SH-SY5Y (cell line): ENCODE results near the gene EPB41L4B.

Experiments used
- GATA2 ChIP-seq: IDR thresholded peaks from 2 replicates; pipeline ENCODE4 v1.6.1; 2011; ENCODE audit warnings: mild to moderate bottlenecking, low read depth, low read length
- GATA3 ChIP-seq: IDR thresholded peaks from 2 replicates; pipeline ENCODE4 v1.6.1; 2011; ENCODE audit warnings: low read depth, mild to moderate bottlenecking, low read length, moderate library complexity

DNA sequence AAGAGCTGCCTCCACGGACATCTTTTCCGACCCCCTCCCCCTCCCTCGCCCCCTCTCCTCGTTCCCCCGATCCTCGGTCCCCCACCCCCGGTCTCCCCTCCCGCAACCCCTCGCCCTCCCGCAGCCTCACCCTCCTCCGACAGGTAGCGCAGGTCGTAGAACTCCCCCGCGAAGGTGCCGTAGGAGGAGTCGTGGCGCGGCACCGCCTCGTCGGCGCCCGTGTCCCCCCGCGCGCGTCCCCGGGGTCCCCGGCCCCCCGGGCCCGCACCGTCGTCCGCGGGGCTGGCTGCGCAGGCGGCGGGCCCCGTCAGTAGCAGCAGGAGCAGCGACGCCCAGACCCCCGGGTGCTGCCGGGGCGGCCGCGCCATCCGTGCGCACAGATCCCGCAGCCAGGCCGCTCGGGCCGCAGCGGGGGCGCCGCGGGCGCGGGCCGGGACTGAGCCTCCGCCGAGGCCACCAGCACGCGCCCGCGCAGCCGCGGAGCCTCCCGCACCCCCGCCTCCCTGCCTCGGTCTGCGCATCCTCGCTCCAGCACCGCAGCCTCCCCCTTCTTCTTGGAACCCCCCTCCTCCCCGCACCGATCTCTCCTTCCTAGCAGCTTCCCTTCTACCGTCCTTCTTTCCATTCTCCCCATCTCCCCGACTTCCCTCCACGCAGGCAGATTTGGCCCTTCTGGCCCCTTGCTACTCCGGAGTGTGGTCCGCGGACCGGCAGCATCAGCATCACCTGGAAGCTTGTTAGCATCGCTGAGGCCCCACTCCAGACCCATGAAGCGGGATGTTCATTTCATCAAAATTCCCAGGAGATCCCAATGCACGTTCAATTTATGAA, 153.9 kb downstream of the EPB41L4B start, which contains the start of gene FRRS1L:
- TF ChIP-seq GATA2, result no peak
- no peak for TF ChIP-seq GATA3
